ENCODE data around the gene CACNA2D3. TPM values are rescaled to one million over a fixed set of nuclear protein-coding genes. Genes with fewer than 3 reads are reported as not detected.

The CACNA2D3 gene
- total RNA-seq, 1 donor from 2014 or later, result 35.5 TPM

DNA sequence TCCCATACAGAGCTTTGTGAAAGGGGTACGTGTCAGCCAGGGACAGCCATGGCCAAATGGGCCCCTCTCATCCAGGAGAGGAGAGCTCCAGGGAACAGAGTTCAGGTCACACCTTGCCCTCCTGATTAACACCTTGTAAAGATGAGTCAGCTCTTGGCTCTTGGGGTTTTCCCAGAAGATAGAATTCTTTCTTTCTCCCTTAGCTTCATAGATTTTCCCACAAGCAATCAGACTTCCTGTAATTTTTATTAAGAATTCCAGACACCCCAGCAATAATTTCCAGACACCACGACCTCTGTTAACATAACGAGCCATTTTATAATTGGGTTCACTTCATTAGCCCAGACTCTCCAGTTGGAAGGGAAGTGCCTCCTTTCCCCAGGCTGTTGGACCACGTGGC, 719.1 kb downstream of the CACNA2D3 start:
- intact Hi-C loops (cut with DNase I), result loop anchor here (10.0 kb wide), 1 partner anchor 397 kb away; no protein-coding TSS in a partner anchor
- ATAC-seq (ENCODE audit: poor library complexity) (no peak), DNase-seq (no peak)

DNA sequence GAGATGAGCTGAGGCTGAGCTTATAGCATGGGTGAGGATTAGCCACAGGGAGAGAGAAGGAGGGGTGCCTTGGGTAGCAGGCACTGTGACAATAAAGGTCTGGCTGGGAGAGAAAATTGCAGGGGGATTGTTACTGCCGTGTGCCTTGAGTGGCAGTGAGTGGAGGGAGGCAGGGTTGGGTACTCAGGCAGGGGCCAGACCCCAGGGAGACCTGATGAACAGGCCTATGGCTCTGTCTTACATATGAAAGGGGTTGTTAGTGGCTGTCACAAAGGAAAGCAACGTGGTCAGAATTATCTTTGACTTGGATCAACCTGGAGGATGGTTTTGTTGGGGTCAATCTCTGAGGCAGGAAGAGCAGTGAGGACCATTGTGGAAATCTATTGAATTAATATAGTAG, 721.0 kb downstream of the CACNA2D3 start:
- ATAC-seq (ENCODE audit: poor library complexity), result no peak
- DNase-seq, result no peak
- intact Hi-C loops (cut with DNase I), result loop anchor here (10.0 kb wide), 1 partner anchor 399 kb away; no protein-coding TSS in a partner anchor

DNA sequence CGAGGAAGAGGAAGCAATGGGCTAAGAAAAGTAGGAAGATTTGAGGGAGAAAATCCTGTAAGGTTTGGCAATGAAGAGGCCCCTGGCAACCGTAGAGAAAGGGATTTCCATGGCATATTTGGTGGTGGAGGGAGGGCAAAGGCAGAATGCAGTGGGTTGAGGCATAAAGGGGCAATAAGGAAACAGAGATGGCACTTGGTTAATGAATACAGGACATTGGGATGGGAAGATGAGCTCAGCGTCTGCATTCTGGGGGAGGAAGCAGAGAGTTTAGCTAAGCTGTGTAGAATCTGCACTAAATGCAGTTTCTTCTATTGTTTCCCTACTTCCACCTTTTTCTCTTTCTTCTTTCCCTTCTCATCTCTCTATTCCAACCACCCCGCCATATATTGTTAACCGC, 721.9 kb downstream of the CACNA2D3 start:
- DNase-seq (no peak), ATAC-seq (ENCODE audit: poor library complexity) (no peak)
- intact Hi-C loops (cut with DNase I), result loop anchor here (10.0 kb wide), 1 partner anchor 399 kb away; no protein-coding TSS in a partner anchor

DNA sequence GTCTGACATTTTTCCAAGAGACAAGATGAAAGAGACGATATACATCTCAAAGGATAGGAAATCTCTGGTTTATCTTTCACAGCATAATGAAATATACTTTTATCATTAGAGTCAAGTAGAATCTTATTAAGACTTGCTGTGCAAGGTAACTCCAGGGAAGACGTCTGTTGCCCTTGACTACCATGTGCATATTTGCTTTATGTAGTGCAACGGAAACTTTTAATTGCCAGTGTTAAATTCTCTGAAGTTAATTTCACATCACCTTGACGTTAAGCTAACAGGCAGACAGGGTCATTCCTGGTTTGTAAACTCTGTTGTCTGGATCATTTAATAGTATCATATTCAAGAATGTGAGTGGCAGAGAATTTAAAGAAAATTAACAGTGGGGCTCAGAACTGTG, 722.7 kb downstream of the CACNA2D3 start:
- intact Hi-C loops (cut with DNase I), result loop anchor here (10.0 kb wide), 1 partner anchor 400 kb away; no protein-coding TSS in a partner anchor
- no peak for ATAC-seq (ENCODE audit: poor library complexity)
- no peak for DNase-seq

DNA sequence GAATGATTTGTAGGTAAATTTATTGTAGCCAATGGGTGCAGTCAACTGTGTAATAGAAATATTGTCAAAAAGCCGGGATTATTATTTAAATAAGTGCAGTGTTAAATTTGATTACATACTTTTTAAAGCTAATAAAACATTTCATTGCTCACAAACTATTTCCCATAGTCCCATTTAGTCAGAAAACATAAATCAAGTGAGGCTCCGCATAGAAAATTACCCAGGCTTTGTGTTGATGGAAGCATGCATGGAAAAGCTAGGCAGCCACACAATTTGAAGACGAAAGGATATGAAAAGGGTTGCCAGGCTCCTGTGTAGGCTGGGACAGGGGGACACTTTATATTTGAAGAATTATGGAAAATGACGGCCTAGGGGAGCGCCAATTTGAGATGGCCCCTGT, 723.2 kb downstream of the CACNA2D3 start:
- ATAC-seq (ENCODE audit: poor library complexity), result no peak

DNA sequence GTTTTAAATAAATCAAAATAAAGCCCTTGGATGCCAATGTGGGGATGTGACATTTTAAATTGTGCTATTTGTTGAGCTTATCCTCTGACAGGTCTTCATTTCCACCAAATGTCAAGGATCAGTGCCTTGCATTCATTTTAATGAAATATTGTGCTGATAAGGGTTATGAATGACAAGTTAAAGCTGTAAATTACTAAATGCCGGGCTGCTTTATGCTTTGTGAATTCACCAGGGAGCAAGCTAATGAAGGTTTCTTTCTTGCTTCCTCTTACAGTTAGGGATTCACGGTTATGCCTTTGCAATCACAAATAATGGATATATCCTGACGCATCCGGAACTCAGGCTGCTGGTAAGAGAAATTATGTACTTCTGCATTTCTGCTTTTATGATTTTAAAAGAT, 723.8 kb downstream of the CACNA2D3 start:
- intact Hi-C loops (cut with DNase I), result loop anchor here (10.0 kb wide), 1 partner anchor 401 kb away; no protein-coding TSS in a partner anchor
- DNase-seq (no peak), ATAC-seq (ENCODE audit: poor library complexity) (no peak)

More for the DNA sequence above, 723.2 kb downstream of the CACNA2D3 start:
- DNase-seq, result no peak
- intact Hi-C loops (cut with DNase I), result loop anchor here (10.0 kb wide), 1 partner anchor 401 kb away; no protein-coding TSS in a partner anchor

DNA sequence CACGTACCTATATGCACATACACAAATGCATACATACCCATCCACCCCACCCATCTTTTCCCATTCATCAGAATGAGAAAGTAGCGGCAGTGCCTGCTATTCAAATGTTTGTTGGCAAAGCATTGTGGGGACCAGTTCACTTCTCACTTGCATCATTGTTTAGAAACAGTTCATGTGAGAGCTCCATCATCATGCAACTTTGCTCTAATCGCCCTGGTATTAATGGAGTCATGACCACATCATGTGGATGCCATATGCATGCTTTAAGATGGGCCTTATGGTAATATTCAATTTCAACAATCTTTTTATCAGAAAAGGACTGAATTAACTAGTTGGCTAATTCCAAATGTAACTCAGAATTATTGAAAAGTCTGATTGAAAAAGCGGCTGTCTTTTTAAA, 725.0 kb downstream of the CACNA2D3 start:
- ATAC-seq (ENCODE audit: poor library complexity) (no peak), DNase-seq (no peak)
- intact Hi-C loops (cut with DNase I), result loop anchor here (10.0 kb wide), 1 partner anchor 403 kb away; no protein-coding TSS in a partner anchor

DNA sequence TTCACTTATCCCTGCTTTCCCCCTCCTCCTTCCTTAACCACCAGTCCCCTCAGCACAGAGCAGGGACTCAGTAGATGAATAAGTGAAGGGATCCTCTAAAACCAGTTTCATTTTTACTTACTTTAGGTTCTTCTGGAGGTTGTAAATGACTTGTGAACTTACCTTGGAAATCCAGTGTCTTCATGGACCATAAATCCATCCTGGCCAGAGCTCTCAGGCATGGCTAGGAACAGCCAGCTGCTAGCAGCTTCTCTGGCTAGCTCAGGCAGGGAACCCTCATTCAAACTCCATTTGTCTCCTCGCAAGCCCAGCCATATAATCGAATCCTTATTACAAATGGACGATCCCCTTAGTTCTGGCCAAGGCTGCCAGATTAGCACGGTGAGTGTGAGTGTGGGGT, 727.0 kb downstream of the CACNA2D3 start:
- intact Hi-C loops (cut with DNase I), result loop anchor here (10.0 kb wide), 1 partner anchor 405 kb away; no protein-coding TSS in a partner anchor
- ATAC-seq (ENCODE audit: poor library complexity), result no peak
- DNase-seq, result no peak

DNA sequence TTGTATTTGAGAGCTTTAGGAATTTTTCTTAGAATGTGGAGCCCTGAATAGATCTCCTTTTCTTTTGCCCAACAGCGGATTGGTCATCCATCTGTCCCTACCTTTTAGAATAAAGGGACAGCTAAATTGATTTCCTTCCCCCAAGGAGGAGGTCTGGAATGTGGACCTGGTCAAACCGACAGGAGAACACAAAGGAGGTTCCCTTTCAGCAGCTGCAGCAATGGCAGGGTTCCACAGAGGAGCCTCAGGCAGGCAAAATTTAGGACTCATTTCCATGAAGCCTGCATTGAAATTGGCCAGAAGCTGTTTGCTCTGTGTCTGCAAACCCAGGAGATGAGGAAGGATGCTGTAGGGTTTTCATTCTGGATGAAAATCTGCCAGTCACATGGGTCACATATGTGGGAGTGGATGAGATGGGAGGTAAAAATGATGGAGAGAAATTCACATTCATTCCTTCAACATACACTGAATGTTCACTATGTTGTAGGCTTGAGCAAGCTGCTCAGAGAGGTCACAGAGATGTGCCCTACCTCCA, 728.2 kb downstream of the CACNA2D3 start:
- intact Hi-C loops (cut with DNase I), result loop anchor here (10.0 kb wide), 1 partner anchor 1404 kb away; no protein-coding TSS in a partner anchor
- DNase-seq (no peak), ATAC-seq (ENCODE audit: poor library complexity) (no peak)

DNA sequence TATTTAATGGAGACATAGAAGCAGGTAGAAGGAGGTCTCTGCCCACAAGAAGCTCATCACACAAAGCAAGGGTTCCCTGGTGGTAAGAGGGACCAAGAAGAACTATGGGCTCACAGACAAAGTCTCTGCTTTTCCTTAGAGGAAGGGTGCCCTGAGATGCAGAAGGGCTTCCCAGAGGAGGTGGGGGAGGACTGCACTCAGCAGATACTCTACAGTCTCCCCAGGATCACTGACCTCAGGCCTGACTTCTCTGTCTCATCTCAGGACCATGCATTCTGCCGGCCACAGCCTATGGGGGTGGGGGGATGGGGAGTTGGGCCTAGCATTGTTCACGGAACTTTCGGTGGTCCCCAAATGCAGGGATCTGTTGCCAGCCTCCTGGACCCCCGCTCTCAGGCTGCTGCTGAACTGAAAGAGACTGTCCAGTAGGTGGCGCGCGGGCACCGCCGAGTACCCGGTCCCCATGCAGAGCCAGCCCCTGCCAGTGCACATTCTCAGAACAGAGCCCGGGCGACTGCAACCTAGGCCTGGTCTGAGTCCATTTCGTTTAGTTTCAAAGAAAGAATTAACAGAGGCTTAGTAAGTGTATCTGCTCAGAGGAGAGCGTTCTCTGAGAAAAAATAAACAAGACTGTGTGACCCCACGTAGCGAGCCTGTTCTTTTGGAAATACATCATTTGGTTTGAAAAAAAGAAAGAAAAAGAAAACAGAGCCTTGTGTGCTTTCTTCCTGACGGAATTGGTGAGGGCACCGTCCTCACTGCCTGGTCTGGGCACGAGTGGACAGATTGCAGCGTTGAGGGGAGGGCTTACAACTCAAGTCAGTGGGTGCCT, 731.4 kb downstream of the CACNA2D3 start:
- DNase-seq (peak; percentile 87), ATAC-seq (ENCODE audit: poor library complexity) (peak; percentile 95)
- intact Hi-C loops (cut with DNase I), result loop anchor here (10.0 kb wide), 1 partner anchor 1401 kb away; no protein-coding TSS in a partner anchor

DNA sequence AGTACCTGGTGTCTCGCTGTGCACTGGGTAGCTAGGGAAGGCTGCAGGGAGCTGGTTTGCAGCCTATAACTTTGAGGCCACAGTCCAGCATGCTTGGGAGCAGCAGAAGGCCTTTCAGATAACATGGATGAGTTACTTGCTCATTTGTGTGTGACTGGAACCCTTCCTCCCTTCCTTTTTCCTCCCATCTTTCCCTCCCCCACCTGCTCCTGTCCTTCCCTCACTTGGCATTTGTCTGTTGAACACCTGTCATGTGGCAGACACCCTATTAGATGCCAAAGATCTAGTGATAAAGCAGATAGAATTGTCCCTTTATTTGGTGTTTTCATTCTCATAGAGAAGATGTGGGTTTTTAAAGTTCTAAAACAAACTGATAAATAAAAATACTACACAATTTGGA, 733.9 kb downstream of the CACNA2D3 start:
- no peak for ATAC-seq (ENCODE audit: poor library complexity)
- no peak for DNase-seq
- intact Hi-C loops (cut with DNase I), result loop anchor here (10.0 kb wide), 1 partner anchor 1399 kb away; no protein-coding TSS in a partner anchor

DNA sequence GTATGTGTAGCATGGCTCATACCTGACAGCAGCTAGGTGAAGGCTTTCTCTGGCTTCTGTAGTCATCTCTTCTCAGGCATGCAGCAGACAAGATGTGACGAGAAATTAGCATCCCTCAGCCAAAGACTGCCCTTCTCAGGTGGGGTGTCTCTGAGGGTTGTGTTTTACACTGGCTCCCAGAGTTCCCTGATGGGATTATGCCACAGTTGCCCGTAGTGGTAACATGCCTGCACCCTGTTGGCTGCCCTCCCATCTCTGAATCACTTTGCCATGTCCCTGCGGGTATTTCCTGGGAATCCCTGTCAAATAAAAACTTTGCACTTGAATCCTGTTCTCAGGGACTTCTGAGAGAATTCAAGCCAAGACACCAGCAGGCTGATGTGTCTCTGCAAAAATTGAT, 735.0 kb downstream of the CACNA2D3 start:
- ATAC-seq (ENCODE audit: poor library complexity) (no peak), DNase-seq (no peak)
- intact Hi-C loops (cut with DNase I), result loop anchor here (10.0 kb wide), 1 partner anchor 1397 kb away; no protein-coding TSS in a partner anchor

DNA sequence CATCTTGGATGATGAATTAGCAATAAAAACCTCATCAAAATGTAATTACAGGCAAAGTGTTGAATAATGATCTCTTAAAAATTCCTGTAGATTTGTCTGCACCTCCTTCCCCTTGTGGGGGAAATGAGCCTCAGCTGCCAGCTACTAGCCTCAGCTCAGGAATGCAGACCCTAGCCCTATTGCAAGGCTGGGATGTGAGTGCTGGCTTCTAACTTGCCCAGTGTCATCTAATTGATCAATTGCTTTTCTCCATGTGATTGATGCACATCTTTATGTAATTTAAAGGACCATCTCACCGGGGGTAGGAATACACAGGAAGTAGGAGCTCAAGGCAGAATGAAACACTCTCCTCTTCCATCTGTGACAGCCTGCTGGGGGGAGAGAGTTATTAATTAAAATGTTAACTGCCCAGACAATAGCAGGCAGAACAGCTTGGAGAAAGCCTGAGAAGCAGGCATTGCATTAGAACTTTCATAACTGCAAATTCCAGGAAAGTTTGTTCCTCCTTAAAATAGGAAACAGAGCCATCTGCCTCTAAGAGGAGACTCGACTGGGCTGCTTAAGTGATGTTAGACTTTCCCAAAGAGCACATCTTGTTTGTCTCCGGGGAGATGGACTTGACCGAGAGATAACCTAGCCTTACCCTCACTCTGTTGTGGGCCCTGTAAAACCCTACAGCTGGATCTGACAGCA, 735.9 kb downstream of the CACNA2D3 start:
- DNase-seq (no peak), ATAC-seq (ENCODE audit: poor library complexity) (no peak)
- intact Hi-C loops (cut with DNase I), result loop anchor here (10.0 kb wide), 1 partner anchor 1397 kb away; no protein-coding TSS in a partner anchor

DNA sequence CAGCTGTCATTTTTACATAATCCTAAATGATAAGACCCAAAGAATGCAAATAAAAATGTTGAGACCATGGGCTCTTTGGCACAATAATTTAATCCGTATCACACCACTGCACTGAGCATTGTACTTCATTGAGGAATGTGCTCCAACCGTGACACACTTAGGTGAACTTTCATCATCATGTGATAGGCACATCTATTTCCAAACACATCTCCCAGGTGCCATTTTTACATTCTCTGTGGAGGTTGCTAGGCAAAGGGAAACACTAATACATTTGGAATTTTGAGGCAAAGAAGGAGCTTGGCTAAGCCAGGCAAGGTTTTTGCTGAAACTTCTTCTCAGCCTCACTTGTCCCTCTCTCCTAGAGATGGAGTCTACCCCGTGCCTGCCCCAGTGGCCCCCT, 736.8 kb downstream of the CACNA2D3 start:
- DNase-seq, result no peak
- peak; percentile 16 for ATAC-seq (ENCODE audit: poor library complexity)
- intact Hi-C loops (cut with DNase I), result loop anchor here (10.0 kb wide), 1 partner anchor 1396 kb away; no protein-coding TSS in a partner anchor

DNA sequence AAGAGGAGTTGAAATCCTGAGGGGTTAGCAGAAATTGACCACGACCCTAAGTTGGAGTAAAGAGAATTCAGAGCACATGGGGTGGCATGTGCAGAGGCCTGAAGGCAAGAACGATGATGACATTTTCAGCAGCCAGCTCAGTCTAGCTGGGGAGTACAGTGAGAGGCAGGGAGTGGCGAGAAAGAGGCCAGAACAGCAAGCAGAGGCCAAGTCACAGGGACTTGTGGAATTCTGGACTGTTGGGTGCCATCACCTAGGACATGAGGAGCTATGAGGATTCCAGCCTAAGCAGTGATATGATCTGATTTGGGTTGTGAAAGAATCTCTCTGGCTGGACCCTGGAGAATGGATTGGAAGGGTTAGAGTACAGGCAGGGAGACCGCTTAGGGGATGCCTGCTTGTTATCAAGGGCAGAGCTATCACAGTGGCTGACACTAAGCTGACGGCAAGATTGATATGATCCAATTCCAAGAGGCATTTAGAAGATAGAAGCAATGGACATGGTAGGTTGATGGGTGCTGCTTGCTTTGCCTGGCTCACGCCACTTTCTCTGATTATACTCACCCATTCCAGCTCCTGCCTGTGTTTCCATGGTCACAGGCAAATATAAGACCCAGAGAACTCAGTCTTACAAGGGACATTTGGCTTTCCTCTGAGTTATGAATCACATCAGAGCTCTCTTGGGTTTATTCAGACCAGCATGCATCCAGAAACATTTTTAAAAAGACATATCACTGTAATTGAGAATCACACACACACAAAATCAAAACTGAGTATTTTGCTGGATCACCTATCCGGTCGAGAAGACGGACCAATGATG, 739.1 kb downstream of the CACNA2D3 start:
- intact Hi-C loops (cut with DNase I), result loop anchor here (10.0 kb wide), 1 partner anchor 313 kb away; no protein-coding TSS in a partner anchor
- DNase-seq (no peak), ATAC-seq (ENCODE audit: poor library complexity) (peak; percentile 71)

DNA sequence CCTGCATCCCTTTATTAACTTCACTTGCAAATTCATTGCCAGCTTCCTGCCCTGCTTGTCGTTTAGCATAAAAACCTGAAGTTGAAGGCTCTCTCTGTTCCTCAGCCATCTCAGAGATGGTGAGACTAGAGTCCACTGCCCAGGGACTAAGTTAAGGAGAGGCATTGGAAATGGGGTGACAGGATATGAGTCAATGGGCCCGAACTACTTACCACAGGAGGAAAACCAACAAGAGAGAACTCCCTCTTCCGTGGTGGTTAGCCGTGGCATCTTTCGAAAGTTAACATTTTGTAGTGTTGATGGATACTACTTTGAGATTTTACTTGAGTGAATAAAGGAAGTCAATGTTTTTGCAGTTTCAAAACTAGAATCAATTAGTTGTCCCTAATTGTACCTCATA, 740.2 kb downstream of the CACNA2D3 start:
- DNase-seq, result no peak
- intact Hi-C loops (cut with DNase I), result loop anchor here (10.0 kb wide), 1 partner anchor 312 kb away; no protein-coding TSS in a partner anchor
- no peak for ATAC-seq (ENCODE audit: poor library complexity)

DNA sequence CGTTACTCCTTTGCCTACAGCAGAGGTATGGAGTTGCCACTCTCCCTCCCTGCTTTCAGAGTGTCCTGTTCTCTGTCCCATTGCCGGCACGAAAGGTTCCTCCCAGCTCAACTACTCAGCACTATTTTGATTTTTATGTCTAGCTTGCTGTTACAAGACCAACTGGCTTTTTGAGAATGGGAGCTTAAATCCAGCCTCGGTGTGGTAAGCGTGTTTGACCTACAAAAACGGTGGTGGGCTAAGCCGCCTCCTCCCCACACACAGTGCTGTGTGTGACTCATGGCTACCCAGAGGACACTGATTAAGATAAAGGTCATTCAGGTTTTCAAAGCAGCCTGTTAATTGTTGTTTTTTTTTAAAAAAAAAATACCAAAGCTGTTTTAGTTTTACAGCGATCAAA, 741.0 kb downstream of the CACNA2D3 start:
- peak; percentile 34 for ATAC-seq (ENCODE audit: poor library complexity)
- DNase-seq, result no peak
- intact Hi-C loops (cut with DNase I), result loop anchor here (10.0 kb wide), 1 partner anchor 311 kb away; no protein-coding TSS in a partner anchor

DNA sequence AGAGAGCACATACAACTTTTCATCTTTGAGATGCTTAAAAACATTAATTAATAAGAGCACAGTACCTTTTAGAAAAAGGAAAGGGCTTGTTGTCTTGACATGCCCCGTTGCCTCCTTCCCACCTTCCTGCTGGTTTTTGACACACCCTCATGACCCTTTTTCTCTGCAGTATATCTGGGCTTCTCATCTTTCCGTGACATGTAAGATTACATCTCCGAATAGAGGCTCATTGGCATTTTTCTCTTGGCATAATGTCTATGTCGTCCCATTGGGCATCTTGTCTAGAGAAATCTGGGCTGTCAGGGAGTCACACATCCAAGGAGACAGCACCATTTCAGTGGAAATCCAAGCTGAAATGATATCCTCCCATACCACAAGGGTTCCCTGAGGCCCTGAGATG, 741.4 kb downstream of the CACNA2D3 start:
- intact Hi-C loops (cut with DNase I), result loop anchor here (10.0 kb wide), 1 partner anchor 311 kb away; no protein-coding TSS in a partner anchor
- no peak for DNase-seq
- no peak for ATAC-seq (ENCODE audit: poor library complexity)
